NCI-H524 treated with DMSO at 0.1 percent for 48 hours (cell line): ENCODE results near the gene MARCHF10.

Experiments used
- DNase-seq: peaks from one replicate; lab custom pipeline; 2025; lab: John Stamatoyannopoulos, UW

Gene MARCHF10

DNA sequence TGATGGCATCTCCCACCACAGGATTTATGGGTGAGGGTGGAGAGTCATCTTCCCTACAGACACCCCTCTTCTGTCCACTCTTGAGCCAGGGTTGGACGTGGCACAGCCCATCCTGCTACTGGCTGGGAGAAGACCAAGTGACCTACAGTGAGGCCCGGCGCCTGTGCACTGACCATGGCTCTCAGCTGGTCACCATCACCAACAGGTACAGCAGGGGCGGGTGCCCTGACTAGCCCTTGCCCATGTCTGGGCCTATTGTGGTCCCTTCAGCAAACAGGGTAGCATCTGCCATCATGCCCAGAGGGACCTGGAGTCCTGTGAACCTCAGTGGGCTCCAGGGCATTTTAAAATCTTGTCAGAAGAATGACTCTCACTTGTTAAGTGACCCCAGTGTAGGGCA, 132.4 kb downstream of the MARCHF10 start:
- no peak for DNase-seq

DNA sequence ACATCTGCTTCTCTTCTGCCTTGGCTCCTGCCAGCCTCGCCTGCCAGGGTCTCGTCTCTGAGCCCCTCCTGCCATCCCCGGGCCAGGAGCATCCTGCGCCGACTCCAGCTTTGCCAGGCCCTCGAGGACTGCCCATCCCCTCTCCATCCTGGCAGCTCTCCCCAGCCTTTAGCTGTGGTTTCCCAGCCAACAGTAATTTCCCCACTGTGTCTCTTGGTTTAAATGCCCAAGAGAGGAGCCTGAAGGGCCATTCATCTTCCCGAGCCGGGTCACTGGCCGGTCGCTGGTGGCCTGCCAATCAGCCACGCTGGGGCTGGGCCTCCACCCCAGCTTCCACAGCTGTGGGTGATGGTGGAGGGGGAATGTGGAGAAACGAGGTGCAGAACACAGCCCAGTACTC, 132.9 kb downstream of the MARCHF10 start:
- DNase-seq, result no peak

DNA sequence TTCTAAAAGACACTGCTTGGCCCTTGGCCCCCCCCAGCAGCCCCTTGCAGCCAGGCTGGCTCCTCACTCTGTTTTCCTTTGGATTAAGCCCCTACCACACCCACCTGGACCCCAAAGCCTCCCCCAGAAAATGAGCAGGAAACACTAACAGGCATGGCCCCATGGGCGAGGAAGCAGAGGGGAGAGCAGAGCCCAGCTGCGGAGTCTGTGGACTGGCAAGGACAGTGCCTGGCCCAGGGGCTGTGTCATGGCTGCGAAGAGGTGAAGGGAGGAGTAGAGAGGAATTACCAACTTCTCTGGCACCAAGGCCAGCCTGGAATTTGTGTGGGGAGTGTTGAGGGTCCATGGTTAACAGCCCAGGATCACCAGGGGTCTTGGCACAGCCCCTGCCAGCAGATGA, 133.3 kb downstream of the MARCHF10 start:
- DNase-seq, result no peak

DNA sequence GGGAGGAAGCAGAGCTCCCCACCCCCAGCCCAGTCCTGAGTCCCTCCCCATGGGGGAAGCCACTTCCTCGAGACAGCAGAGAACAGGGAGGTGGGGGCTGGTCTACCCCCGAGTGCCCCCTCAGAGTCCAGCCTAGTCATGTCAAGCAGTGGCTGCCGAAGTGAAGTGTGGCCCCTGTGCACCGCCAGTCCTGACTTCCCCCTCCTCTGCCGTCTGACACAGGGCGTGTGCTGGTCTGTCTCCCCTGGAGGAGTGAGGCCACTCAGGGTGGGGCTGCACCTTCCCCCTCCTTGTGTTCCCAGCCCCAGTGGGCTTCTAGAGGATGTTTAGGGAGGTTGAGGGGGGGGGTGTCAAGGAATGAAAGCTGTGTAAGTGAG, 133.8 kb downstream of the MARCHF10 start:
- DNase-seq, result no peak

DNA sequence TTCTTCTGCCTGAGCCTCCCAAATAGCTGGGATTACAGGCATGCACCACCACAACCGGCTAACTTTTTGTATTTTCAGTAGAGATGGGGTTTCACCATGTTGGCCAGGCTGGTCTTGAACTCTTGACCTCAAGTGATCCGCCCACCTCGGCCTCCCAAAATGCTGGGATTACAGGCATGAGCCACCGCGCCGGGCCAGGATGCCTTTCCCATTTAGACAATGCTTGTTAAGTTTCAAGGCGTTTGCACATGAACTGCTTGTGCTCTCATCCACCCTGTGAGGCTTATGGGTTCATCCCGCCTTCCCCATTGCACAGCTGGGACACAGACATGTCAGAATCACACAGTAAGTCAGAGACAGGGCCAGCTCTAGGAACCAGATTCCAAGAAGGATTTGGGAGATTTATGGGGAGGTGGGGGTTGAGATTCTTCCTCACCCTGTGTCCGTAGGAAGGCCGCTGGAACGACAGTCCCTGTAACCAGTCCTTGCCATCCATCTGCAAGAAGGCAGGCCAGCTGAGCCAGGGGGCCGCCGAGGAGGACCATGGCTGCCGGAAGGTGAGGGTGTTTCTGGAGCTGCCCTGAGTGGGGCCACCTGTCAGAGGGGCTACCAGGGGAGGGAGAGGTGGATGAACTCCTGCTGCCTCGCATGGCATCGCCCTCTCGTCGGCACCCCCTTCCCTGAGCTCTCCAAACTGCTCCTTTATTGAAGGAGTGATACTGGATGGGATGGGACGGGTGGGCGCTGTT, 134.3 kb downstream of the MARCHF10 start:
- DNase-seq, result no peak

DNA sequence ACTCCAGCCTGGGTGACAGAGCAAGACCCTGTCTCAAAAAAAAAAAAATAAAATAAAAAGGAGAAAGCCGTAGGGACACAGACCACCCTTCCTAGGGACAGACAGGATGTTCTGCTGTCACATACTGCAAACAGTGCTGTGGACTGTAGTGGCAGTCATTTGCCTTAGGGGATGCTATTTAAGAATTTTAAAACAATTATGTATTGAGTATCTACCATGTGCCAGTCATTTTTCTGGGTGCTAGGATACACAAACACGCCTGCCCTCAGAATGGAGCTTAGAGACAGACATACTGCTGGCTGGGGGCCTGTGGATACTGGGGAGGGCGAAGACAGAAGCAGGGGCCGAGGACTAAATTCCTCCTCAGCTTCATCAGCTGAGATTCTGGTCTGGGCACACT, 135.2 kb downstream of the MARCHF10 start:
- DNase-seq, result no peak

DNA sequence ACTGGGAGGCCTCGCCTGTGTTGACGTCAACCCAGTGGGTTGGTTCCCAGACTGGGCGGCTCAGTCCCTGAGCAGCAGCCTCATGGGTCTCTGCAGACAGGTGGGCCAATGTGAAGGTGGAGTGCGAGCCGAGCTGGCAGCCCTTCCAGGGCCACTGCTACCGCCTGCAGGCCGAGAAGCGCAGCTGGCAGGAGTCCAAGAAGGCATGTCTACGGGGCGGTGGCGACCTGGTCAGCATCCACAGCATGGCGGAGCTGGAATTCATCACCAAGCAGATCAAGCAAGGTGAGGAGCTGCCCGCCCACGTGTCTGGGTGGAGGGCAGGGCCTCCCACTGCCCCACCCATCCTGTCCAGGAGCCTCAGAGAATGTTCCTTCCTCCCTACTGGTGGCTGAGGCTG, 136.6 kb downstream of the MARCHF10 start:
- DNase-seq, result no peak

DNA sequence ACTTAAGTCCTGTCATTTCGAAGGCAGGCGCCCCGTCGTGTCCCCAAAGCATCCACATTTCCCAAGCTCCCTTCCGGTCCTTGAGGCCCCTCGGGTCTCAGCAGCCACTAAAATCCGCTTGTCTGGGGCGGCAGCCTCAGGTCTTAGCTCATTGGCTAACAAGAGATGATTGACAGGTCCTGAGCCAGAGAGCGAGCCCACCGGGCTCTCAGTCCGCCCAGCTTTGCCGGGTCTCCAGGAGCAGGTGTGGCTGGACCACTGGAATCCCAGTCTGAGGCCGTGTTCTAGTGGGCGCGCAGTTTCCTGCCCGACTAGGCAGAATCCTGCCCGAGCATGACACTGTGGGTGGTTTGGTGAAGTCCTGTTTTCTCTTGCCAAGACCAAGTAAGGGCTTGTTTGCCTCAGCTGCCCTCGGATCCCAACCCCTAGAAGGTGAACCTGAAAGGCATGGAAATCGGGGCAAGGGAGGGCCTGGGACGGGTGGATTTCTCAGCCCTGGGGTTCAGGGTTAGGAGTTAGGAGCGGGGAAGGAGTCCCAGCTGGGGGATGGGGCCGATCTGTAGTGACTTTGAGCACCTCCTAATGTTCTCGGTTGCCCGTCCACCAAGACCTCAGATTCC, 137.8 kb downstream of the MARCHF10 start:
- no peak for DNase-seq

DNA sequence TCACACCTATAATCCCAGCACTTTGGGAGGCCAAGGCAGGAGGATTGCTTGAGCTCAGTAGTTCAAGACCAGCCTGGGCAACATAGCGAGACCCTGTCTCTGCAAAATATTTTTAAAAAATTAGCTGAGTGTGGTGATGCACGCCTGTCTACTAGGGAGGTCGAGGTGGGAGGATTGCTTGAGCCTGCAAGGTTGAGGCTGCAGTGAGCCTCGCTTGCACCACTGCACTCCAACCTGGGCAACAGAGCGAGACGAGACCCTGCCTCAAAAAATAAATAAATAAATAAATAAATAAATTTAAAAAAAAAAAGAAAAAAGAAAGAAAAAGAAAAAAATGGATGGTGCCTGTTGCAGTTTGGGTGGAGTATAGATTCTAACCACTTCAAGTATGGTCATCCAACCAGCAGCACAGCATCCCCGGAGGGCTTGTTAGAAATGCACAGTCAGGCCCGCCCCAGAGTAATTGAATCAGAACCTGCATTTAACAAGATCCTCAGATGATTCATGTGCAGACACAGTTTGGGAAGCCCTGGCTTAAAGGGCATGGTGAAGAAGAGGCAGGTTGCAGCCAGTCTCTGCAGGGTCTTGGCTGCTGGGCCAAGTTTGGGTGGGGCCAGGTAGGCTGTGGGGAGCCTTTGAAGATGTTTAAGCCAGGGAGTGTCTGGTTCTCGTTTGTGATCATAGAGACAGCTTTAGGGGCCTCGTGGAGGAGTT, 139.9 kb downstream of the MARCHF10 start:
- no peak for DNase-seq

DNA sequence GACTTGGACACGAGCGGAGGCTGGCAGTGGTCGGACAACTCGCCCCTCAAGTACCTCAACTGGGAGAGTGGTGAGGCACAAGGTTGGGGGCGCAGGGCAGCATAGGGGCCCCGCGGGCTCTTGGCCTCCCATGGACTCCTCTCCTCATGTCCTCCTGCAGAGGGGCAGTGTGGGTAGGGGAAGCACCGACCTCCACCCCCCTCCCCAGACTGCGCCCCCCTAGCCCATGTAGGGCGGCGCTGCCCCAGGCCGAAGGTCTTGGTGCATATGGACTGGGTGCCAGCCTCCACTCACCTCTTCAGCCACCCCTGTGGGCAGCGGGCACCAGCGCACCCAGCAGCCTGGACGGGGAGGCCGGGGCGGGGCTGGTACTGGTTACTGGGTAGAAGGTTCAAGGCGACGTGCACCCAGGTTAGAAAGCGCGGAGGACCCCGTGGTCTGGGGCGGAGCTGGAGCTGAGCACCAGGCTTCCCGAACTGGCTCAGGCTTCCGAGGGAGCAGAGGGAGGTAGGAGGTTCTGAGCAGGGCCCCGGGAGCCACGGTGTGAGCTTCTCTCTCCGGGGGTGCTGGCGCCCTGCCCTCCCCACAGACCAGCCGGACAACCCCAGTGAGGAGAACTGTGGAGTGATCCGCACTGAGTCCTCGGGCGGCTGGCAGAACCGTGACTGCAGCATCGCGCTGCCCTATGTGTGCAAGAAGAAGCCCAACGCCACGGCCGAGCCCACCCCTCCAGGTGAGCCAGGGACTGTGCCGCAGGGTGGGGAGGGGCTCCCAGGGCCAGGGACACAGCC, 141.1 kb downstream of the MARCHF10 start:
- DNase-seq, result no peak

DNA sequence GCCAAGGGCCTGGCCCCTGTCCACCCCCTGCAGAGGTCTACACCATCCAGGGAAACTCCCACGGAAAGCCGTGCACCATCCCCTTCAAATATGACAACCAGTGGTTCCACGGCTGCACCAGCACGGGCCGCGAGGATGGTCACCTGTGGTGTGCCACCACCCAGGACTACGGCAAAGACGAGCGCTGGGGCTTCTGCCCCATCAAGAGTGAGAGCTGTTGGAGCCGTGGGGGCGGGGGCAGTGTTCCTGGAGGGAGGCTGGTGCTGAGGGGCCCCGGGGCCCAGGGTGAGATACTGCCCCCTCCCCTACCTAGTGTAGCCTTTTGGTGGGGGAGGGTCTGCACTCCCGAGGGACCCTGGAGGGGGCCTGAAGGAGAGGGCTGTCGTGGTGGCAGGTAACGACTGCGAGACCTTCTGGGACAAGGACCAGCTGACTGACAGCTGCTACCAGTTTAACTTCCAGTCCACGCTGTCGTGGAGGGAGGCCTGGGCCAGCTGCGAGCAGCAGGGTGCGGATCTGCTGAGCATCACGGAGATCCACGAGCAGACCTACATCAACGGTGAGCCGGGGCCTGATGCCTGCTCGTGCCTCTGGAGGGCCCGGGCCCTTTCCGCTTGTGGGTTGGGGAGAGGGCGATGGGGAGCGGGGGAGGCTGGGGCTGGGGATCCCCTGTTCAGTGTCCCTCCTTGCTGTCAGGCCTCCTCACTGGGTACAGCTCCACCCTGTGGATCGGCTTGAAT, 141.9 kb downstream of the MARCHF10 start:
- no peak for DNase-seq

DNA sequence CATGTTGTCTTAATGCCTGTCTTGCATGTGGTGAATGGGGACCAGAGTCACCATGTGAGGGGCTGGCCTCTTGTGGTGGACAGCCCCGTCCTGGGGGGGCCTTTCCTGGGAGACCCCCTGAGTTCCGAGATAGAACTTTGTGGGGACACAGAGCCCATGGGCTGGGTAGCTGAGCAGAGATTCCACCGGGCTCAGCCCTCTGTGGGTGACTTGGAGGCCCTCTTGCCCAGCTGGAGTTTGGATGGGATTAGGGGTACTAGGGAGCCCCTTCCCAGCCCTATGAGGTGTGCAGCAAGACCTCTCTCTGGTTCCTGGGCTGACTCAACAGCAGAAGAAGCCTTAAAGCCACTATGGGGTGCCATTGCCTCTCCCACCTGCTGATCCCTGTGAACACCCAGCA, 142.5 kb downstream of the MARCHF10 start:
- no peak for DNase-seq

DNA sequence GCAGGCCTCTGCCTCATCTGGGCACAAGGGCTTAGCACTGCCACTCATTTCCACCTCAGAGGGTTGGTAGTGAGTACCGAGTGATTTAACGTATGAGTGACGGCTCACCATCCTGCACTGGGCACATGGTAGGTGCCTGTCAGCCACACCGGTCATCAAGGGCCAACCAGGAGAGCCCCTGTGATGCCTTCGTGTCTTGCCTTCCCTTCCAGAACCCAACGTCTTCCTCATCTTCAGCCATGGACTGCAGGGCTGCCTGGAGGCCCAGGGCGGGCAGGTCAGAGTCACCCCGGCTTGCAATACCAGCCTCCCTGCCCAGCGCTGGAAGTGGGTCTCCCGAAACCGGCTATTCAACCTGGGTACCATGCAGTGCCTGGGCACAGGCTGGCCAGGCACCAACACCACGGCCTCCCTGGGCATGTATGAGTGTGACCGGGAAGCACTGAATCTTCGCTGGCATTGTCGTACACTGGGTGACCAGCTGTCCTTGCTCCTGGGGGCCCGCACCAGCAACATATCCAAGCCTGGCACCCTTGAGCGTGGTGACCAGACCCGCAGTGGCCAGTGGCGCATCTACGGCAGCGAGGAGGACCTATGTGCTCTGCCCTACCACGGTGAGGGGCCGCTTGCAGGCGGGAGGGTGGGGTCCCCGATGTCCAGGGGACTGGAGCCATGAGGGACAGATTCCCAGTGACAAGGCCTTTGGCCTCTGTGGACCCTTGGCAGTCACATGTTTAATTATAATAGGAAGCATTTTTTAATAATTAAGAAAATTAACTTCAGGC, 143.6 kb downstream of the MARCHF10 start:
- no peak for DNase-seq

DNA sequence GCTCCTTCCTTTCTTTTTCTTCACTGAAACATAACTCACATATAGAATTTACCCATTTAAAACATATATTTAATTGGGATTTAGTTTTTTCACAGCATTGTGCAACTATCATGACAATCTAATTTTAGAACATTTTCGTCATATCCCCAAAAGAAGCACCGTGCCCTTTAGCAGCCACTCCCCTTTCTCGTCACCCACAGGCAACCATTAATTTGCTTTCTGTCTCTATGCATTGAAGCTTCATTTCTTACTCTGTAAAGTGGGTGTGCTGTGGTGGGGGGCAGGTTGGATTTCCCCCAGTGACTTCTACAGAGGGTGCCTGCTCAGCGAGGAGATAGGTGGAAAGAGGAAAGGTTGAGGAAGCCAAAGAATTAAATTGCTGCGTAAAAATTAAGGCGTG, 144.8 kb downstream of the MARCHF10 start:
- no peak for DNase-seq

DNA sequence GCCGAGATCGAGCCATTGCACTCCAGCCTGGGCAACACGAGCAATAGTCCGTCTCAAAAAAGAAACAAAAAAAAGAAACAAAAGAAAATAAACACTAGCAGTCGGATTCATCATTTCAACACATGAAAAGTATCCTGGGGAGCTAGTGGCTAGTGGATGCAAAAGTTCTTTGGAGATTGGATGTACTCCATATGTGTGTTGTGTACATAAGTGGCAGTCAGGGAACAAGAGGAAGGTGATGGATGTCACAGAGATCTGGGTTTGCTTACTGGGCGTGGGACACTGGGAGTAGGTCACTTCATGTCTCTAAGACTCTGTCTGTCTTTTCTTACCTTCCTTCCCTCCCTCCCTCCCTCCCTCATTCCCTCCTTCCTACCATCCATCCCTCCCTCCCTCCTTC, 145.3 kb downstream of the MARCHF10 start:
- no peak for DNase-seq

DNA sequence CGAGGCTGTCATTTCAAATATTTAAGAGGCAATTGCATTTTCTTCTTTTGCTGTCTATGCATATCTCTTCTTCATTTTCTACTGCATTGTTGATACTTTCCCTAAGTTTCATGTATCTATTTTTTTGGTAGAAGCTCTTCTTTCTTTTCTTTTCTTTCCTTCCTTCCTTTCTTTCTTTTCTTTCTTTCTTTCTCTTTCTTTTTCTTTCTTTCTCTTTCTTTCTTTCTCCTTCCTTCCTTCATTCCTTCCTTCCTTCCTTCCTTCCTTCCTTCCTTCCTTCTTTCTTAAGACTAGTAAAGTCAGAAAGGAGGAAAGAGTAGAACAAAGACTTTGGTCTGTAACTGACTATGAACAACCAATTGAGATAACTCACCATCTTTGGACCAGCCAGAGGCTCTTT, 146.8 kb downstream of the MARCHF10 start:
- no peak for DNase-seq

DNA sequence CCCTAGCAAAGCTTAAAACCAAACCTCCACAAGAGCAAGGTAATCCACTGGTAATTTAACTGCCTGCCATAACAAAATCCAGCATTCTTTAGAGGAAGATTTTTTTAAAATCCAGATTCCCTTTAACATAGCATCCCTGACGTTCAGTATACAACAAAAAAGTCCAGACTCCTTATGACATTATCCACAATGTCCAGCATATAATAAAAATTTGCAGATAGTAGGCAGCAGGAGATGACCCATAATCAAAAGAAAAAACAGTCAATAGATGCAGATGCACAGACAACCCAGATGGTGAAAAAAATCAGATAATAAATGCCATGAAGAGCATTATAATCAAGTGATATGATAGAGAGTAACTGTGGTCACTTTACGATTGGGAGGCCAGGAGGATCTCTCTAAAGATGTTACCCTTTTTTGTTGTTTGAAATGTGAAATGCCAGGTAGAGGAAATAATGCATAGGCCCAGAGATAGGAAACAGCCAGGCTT, 147.4 kb downstream of the MARCHF10 start:
- no peak for DNase-seq

DNA sequence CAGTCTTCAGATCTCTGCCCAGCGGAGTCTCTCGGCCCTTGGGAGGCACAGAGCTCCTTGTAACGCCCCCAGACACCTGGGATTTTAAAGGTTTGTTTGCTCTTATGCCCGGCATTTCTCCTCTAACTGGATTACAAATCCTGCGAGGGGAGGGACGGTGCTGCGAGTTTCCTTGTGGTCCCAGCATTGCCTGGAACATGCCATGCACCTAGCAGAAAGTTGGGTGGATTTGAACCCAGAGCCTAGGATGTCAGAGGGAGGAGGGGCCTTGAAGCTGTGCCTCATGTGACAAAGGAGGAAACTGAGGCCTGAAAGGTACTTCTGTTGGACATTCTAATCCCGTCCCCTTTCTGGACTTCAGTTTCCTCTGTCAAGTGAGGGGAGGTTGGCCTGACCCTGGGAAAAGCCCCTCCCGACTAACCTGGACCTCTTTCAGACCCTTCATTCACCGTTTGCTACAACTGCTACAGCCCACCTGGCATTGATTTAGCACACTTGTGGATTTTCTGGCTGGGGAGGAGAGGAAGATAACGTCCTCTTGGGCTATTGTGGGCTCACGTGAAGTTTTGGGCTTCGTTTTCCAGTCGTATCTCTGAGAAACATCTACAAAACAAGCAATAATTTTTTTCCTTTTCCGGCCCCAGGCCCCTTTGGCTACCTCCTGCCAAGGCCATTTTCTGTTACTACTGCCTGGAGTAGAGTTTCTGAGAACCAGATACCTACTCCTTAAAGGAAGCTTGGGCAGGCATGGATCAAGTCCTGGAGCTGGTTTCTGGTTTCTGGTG, 149.8 kb downstream of the MARCHF10 start:
- no peak for DNase-seq

DNA sequence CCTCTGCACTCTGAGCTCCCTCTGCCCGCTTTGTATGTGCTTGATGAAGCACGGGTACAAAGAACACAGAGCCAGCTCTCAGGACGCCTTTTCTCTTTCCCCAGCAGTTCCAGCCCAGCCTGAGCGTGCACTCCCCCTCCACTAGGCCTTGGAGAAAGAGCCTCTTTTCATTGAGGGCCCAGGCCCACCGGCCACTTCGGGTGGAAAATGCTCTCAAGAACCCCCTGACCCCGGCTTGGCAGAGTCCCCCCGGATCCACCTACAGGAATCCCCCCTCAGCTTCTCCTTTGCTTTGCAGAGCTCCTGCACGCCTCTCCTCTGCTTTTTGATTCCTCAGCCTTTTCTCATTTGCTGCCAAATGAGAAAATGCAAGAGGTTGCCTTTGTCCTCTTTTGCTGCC, 150.4 kb downstream of the MARCHF10 start:
- no peak for DNase-seq

DNA sequence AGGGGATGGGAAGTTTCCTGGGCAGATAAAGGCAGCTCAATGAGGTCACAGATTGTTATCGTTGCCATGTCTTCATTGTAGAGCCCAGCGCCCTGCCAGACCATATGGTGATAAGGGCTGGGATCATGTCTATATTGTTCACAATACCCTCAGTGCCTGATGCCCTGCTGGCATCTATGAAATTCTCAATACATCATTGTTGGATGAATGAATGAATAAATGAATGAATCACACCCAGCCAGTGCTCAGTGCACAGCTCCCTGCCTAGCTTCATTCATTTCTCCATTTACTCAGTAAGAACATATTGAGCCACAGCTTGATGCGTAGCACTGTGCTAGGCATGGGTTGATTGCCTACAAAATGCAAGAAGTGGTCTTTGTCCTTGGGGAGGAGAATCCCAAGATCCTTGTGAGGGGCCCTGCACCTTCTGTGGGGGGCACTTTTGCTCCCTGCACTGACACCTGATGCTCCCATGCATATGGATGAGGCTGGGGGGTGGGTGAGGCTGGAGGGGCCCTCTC, 150.9 kb downstream of the MARCHF10 start:
- no peak for DNase-seq
